ENCODE results near the gene TGFBR3.

The TGFBR3 gene

GRCh38 chr1:91724644-91725043 is 161.3 kb downstream of the TGFBR3 start:
- DNase-seq (ENCODE audit: low read depth in 2 of 2): no peak
- no peak overlapping the region for H3K4me3 ChIP-seq (replicated peaks in 1 of 2; ENCODE audit: low read depth in 2 of 2, low read length in 2 of 2)
- TF ChIP-seq, protein P1, sequence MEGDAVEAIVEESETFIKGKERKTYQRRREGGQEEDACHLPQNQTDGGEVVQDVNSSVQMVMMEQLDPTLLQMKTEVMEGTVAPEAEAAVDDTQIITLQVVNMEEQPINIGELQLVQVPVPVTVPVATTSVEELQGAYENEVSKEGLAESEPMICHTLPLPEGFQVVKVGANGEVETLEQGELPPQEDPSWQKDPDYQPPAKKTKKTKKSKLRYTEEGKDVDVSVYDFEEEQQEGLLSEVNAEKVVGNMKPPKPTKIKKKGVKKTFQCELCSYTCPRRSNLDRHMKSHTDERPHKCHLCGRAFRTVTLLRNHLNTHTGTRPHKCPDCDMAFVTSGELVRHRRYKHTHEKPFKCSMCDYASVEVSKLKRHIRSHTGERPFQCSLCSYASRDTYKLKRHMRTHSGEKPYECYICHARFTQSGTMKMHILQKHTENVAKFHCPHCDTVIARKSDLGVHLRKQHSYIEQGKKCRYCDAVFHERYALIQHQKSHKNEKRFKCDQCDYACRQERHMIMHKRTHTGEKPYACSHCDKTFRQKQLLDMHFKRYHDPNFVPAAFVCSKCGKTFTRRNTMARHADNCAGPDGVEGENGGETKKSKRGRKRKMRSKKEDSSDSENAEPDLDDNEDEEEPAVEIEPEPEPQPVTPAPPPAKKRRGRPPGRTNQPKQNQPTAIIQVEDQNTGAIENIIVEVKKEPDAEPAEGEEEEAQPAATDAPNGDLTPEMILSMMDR (IDR thresholded peaks at IDR 0.05; ENCODE audit: low read depth, low read length): no peak

- TF ChIP-seq, protein P1 (IDR thresholded peaks at IDR 0.05; ENCODE audit: low read depth, low read length): no peak
- no peak overlapping the region for H3K4me3 ChIP-seq (replicated peaks in 1 of 2; ENCODE audit: low read depth in 2 of 2, low read length in 2 of 2)
- DNase-seq (ENCODE audit: low read depth in 2 of 2): no peak
Measured at GRCh38 chr1:91724231-91724630, 161.7 kb downstream of the TGFBR3 start.

- TF ChIP-seq, protein P1 (IDR thresholded peaks at IDR 0.05; ENCODE audit: low read depth, low read length): no peak
- H3K4me3 ChIP-seq (replicated peaks in 1 of 2; ENCODE audit: low read depth in 2 of 2, low read length in 2 of 2): no peak overlapping the region
- no peak for DNase-seq (ENCODE audit: low read depth in 2 of 2)
Measured at GRCh38 chr1:91720044-91720443, 165.9 kb downstream of the TGFBR3 start.

DNA sequence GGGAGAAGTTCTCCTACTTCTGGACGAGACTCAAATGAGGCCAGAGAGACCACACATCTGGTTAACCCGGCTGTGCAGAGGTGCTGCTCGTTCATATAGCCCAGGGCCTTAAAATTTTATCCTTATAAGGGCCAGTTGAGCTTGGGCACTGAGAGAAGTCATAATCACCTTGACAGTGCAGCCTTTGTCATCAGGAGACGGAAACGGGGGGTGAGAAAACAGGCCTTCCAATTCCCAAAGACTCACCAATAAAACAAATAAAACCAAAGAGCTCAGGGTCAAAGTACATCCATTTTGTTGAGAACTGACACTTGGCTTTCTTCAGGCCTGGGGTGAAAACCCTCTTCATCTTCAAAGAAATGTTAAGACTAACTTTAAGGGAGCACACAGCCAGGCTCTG is 167.1 kb downstream of the TGFBR3 start:
- no peak for DNase-seq (ENCODE audit: low read depth in 2 of 2)
- TF ChIP-seq, protein P1 (IDR thresholded peaks at IDR 0.05; ENCODE audit: low read depth, low read length): no peak
- H3K4me3 ChIP-seq (replicated peaks in 1 of 2; ENCODE audit: low read depth in 2 of 2, low read length in 2 of 2): no peak overlapping the region

DNA sequence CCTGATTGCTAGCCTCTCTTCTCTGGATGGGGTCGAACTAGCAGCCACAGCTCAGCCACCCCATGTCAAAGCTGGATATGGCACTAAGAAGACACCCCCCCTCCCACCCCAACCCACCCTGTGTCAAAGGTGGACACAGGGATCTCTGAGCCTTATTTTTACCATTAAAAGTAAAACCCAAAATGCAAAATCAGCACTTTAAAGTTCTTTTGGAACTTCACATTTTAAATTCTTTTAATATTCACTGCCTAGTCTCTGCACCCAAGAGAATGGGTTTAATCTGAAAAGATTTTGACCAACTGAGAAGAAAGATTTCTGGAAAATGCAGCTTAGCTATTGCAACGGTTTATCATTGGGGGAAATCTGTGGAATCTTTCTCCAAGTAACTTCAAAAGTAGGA is 167.6 kb downstream of the TGFBR3 start:
- TF ChIP-seq, protein P1 (IDR thresholded peaks at IDR 0.05; ENCODE audit: low read depth, low read length): no peak
- H3K4me3 ChIP-seq (replicated peaks in 1 of 2; ENCODE audit: low read depth in 2 of 2, low read length in 2 of 2): no peak overlapping the region
- DNase-seq (ENCODE audit: low read depth in 2 of 2): no peak

GRCh38 chr1:91717839-91718238 is 168.1 kb downstream of the TGFBR3 start:
- TF ChIP-seq, protein P1 (IDR thresholded peaks at IDR 0.05; ENCODE audit: low read depth, low read length): no peak
- H3K4me3 ChIP-seq (replicated peaks in 1 of 2; ENCODE audit: low read depth in 2 of 2, low read length in 2 of 2): no peak overlapping the region
- DNase-seq (ENCODE audit: low read depth in 2 of 2): no peak

- H3K4me3 ChIP-seq (replicated peaks in 1 of 2; ENCODE audit: low read depth in 2 of 2, low read length in 2 of 2): no peak overlapping the region
- DNase-seq (ENCODE audit: low read depth in 2 of 2): no peak
- TF ChIP-seq, protein P1 (IDR thresholded peaks at IDR 0.05; ENCODE audit: low read depth, low read length): no peak
Measured at GRCh38 chr1:91716339-91716738, 169.6 kb downstream of the TGFBR3 start.

Data from cardiac fibroblast (primary cell).